GM19035 (cell line): ENCODE measurements around the gene AKR1E2.

Experiments
- ATAC-seq: cut with Tn5 transposase; IDR thresholded peaks from one replicate; pipeline ENCODE4 v1.9.1; 2021; ENCODE audit not compliant: unreplicated experiment

AKR1E2 gene

GRCh38 chr10:4889959-4890358 is 64.0 kb downstream of the AKR1E2 start:
- ATAC-seq, result no peak

DNA sequence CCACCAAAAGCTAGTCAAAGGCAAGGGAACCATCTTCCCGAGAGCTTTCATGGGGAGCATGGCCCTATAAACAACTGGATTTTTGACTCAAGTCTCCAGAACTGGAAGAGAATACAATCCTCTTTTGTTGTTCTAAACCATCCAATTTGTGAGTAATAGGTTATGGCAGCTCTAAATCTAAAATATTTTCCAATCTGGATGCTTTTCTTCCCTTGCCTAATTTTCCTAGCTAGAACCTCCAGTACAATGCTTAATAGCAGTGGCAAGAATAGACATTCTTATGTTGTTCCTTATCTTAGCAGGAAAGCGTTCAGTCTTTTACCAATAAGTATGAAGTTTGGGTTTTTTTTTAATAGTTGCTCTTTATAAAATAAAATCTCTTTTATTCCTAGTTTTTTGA is 66.7 kb downstream of the AKR1E2 start:
- no peak for ATAC-seq

DNA sequence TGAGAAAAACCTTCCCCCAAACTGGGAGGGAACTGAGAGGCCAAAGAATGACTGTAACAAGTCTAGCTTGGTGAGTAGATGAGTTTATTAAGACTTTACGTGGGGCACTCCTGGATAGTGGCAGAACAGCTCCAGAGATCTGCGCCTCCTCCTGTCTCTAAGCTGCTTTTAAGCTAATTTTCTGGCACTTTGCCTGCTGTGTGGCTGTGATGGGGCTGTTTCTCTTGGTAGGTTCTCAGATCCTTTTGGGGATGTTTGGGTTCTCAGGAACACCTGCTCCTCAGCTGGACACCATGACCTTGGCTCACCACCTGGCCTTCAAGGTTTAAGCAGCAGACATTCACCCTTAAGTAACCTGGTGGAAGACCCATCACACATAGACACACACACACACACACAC is 68.3 kb downstream of the AKR1E2 start:
- no peak for ATAC-seq
